Muscle layer of duodenum (tissue), 2 donors: Measurements from ENCODE around the gene SNORC.
"Not testable (repeated sequence)": the region's sequence is repeated elsewhere in the genome, so short reads cannot be mapped to it uniquely, and the experiment has no call there.

ENCODE experiments used
- H3K27ac ChIP-seq: one replicate; pipeline ENCODE4 v1.7.0; 2013; ENCODE audit warnings: mild to moderate bottlenecking, low read length
- H3K27me3 ChIP-seq: one replicate; pipeline ENCODE4 v1.7.0; 2013; ENCODE audit warnings: low read depth, mild to moderate bottlenecking, control low read depth, low read length
- H3K36me3 ChIP-seq, 2 donors: one replicate each; pipeline ENCODE4 v1.7.0; 2013; ENCODE audit warnings: low read length in 2 of 2, control low read depth in 1 of 2, mild to moderate bottlenecking in 1 of 2; ENCODE audit not compliant: insufficient read depth in 2 of 2, control insufficient read depth in 1 of 2
- H3K4me1 ChIP-seq, 2 donors: one replicate each; pipeline ENCODE4 v1.7.0; 2013; ENCODE audit warnings: low read length in 2 of 2, mild to moderate bottlenecking in 2 of 2, control low read depth in 1 of 2, moderate library complexity in 1 of 2; ENCODE audit not compliant: insufficient read depth in 2 of 2, control insufficient read depth in 1 of 2
- H3K4me3 ChIP-seq, 2 donors: one replicate each; pipeline ENCODE4 v1.7.0; 2013; ENCODE audit warnings: low read length in 2 of 2, low read depth in 1 of 2, mild to moderate bottlenecking in 1 of 2
- H3K9me3 ChIP-seq, 2 donors: one replicate each; pipeline ENCODE4 v1.7.0; 2013; ENCODE audit warnings: low read length in 2 of 2, control low read depth in 1 of 2, mild to moderate bottlenecking in 1 of 2; ENCODE audit not compliant: control insufficient read depth in 1 of 2
- donor health status: healthy.

Gene SNORC

DNA sequence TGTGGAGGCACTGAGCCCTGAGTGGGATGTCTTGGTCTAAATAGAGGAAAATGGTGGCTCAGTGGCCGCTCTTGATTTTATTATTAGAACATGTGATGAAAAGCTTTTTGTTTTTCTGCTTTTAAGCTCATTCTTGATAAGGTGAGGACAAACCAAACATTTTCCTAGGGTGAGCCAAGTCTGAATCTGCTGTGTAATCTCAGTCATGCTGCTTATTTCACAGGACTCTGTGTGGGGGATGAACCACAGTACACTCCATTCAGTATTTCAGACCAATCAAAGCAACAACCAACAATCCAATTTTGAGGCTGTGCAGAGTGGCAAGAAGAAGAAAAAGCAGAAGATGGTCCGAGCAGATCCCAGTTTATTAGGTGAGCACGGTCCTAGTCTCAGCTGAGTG is 20.0 kb upstream of the SNORC start:
- Histone ChIP-seq H3K27ac (no peak overlapping the region), H3K4me1 (peaks cover 0 to 7% of the 10 kb centered on the region in 2 donors), H3K27me3 (no peaks in the 10 kb centered on the region), H3K36me3 (peaks cover 60 to 69% of the 10 kb centered on the region in 2 donors), H3K9me3 (no peaks in the 10 kb centered on the region), H3K4me3 (no peak overlapping the region)

DNA sequence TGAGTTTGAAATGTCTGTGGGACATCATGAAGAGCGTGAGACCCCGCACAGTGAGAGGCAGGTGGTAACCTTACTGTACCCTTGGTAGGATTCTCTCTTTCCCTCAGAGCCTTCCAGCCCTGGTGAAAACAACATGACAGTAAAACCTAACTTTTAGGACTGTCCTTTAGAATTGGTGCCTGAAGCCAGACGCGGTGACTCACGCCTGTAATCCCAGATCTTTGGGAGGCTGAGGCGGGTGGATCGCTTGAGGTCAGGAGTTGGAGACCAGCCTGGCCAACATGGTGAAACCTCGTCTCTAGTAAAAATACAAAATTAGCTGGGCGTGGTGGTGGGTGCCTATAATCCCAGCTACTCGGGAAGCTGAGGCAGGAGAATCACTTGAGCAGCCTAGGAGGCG is 18.0 kb upstream of the SNORC start:
- not testable (repeated sequence) for H3K4me3 ChIP-seq, H3K4me1 ChIP-seq, H3K27me3 ChIP-seq, H3K9me3 ChIP-seq, H3K27ac ChIP-seq
- H3K36me3 ChIP-seq, result peaks cover 53 to 68% of the 10 kb centered on the region in 2 donors

DNA sequence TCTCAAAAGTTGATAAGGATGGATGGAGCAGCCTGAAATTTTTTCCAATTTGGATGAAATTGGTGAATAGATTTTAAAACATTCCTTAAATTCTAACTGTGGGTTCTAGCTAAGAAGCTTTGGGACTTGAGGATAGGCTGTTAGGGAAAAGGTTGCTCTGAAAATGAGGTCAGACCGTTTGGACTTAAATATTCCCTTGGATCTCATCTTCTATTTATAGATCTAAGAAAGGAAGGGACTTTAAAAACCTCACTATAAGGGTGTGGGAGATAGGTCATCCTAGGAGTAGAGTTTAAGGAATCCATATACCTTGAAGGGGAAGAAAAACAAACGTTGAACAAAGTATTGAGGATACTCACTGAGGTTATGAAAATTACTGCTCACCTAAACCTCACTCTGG is 17.4 kb upstream of the SNORC start:
- peaks cover 0 to 7% of the 10 kb centered on the region in 2 donors for H3K4me1 ChIP-seq
- no peak overlapping the region for H3K4me3 ChIP-seq
- no peak overlapping the region for H3K27ac ChIP-seq
- no peaks in the 10 kb centered on the region for H3K9me3 ChIP-seq
- no peaks in the 10 kb centered on the region for H3K27me3 ChIP-seq
- peaks cover 53 to 68% of the 10 kb centered on the region in 2 donors for H3K36me3 ChIP-seq

DNA sequence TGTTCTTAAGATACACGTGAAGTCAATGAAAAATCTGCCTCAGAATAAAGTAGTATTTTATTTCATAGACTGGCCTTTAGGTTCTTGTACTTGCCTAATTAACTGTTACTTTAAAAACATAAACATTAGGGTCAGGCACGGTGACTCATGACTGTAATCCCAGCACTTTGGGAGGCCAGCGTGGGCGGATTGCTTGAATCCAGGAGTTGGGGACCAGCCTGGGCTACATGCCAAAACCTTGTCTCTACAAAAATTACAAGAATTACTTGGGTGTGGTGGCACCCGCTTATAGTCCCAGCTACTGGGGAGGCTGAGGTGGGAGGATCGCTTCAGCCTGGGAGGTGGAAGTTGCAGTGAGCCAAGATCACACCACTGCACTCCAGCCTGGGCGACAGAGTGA is 16.0 kb upstream of the SNORC start:
- Histone ChIP-seq H3K9me3 (no peaks in the 10 kb centered on the region), H3K27me3 (no peaks in the 10 kb centered on the region), H3K27ac (no peak overlapping the region), H3K4me1 (peaks cover 0 to 7% of the 10 kb centered on the region in 2 donors), H3K4me3 (no peak overlapping the region), H3K36me3 (peaks cover 57 to 72% of the 10 kb centered on the region in 2 donors)

DNA sequence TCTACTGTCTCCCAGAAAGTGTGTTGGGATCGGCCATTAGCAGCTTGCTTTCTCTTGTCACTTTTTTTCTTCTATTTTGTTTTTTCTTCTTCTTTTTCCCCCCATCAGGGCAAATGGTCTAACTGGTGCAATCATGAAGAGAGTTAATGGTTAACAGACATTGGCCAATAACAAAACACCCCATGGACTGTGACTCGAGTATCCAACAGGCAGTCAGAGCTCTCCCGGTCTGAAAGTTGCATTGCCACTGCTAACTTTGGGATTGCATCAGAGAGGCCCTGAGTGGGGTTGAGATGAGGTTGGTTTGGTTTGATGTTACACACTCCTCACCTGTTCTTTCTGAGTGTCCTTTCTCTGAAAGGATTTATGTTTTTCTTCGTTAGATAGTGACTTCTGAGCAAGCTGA is 12.9 kb upstream of the SNORC start:
- peaks cover 0 to 7% of the 10 kb centered on the region in 2 donors for H3K4me1 ChIP-seq
- no peak overlapping the region for H3K4me3 ChIP-seq
- H3K27me3 ChIP-seq, result no peaks in the 10 kb centered on the region
- H3K36me3 ChIP-seq, result peaks cover 40 to 51% of the 10 kb centered on the region in 2 donors
- no peaks in the 10 kb centered on the region for H3K9me3 ChIP-seq
- H3K27ac ChIP-seq, result no peak overlapping the region

DNA sequence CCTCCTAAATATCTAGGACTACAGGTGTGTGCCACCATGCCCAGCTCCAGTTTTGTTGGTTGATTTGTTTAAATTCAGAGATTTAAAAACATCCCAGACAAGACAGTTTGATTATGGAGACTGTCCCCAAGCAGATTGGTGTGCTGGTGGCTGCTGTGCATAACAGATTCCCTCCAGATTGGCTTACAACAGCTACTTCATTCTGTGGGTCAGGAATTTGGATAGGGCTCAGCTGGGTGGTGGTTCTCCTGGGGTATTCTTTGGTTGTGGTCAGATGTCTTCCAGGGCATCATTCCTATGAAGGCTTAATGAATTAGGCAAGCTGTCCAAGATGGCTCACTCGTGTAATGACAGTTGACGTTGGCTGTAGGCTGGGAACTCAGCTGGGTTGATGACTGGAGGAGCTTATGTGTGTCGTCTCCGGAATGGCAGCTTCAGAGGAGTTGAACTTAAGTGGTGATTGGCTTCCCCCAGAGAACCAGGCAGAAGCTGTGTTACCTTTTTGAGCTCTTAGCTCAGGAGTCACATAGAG is 10.6 kb upstream of the SNORC start:
- Histone ChIP-seq H3K9me3 (no peaks in the 10 kb centered on the region), H3K4me3 (no peak overlapping the region), H3K27me3 (no peaks in the 10 kb centered on the region), H3K4me1 (no peaks in the 10 kb centered on the region), H3K27ac (no peak overlapping the region), H3K36me3 (peaks cover 40 to 45% of the 10 kb centered on the region in 2 donors)

DNA sequence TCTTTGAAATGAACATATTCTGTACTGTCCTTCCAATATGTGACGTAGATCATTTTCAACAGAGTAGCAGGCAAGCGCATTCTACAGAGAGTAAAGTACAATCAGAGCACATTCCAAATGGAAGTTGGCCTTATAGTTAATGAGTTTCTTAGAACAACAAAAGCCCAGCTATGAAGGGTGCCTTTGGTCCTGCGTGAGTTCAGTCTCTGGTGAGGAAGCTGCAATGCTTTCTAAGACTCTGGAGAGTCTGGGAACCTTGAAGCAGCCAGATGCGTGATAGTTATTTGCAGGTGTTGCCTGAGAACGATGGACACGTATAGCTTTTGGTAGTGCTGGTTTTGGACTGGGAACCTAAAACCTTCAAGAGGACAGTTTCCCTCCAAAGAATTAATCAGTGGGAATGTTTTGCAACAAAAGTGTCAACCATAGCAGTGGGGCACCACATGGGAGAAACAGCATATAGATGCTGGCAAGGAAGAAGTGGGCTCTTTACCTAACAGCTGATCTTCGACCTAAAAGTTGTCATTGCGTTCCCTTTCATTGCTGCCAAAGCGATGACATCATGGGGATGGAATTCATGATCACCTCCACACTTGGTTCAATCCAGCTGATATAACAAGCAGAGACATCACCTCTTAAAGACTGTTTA is 9.3 kb upstream of the SNORC start:
- H3K4me1 ChIP-seq, result no peaks in the 10 kb centered on the region
- H3K36me3 ChIP-seq, result peaks cover 37 to 42% of the 10 kb centered on the region in 2 donors
- H3K27ac ChIP-seq, result no peak overlapping the region
- no peaks in the 10 kb centered on the region for H3K27me3 ChIP-seq
- no peak overlapping the region for H3K4me3 ChIP-seq
- H3K9me3 ChIP-seq, result no peaks in the 10 kb centered on the region

DNA sequence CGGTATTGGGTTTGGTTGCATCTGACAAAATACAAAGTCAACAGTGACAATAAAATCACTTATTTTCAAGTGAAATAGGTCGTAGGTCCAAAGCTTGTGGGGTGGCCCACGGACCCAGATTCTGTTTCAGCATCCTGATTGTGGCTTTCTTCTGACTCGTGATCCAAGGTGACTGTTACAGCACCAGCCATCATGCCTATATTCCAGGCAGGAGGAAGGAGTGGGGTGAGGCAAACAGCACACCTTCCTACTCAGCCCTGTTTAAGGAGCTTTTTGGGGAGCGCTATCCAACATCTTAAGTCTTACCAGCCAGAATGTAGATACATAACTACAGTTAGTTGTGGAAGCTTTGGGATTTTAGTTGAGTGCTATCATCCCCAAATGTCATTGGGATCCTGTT is 8.7 kb upstream of the SNORC start:
- no peak overlapping the region for H3K4me3 ChIP-seq
- H3K4me1 ChIP-seq, result no peaks in the 10 kb centered on the region
- H3K27me3 ChIP-seq, result no peaks in the 10 kb centered on the region
- no peaks in the 10 kb centered on the region for H3K9me3 ChIP-seq
- no peak overlapping the region for H3K27ac ChIP-seq
- H3K36me3 ChIP-seq, result peaks cover 35% of the 10 kb centered on the region in 2 donors

DNA sequence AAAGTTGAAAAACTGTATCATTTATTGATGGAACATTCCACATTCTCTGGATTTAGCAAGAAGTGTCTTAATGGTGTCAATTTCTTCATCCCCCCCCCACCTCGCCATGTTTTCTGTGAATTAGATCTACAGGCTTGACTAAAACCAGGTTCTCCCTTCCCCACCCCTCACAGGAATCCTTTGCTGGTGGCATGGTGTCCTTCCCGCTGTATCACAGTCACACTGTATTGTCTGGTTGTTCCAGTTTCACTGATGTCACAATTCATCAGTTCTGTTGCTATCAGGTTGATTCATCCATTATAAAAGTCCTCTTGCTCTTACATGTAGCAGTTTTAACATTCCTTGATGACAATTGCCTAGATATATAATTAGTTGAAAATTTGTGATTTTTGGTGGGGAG is 6.1 kb upstream of the SNORC start:
- no peaks in the 10 kb centered on the region for H3K27me3 ChIP-seq
- peaks cover 8 to 9% of the 10 kb centered on the region in 2 donors for H3K36me3 ChIP-seq
- no peaks in the 10 kb centered on the region for H3K4me1 ChIP-seq
- no peak overlapping the region for H3K4me3 ChIP-seq
- H3K27ac ChIP-seq, result no peak overlapping the region
- H3K9me3 ChIP-seq, result no peaks in the 10 kb centered on the region

DNA sequence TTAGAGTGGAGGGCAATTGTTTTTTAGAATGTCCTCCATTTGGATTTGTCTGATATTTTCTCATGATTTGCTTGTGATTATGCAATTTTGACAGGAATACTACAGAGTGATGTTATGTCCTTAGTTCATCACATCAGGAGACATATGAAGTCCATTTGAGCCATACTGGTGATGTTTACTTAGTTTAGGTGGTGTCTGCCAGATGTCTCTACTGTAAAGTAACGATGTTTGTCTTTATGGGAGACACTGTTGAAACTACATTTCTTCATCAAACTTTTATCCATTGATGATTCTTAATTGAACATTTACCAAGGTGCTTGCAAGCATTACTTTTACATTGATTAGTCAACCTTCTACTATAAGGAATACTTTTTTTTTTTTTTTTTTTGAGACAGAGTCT is 4.9 kb upstream of the SNORC start:
- H3K27ac ChIP-seq, result no peak overlapping the region
- peaks cover 3% of the 10 kb centered on the region in 2 donors for H3K36me3 ChIP-seq
- H3K4me1 ChIP-seq, result no peaks in the 10 kb centered on the region
- H3K9me3 ChIP-seq, result no peaks in the 10 kb centered on the region
- no peak overlapping the region for H3K4me3 ChIP-seq
- H3K27me3 ChIP-seq, result no peaks in the 10 kb centered on the region

DNA sequence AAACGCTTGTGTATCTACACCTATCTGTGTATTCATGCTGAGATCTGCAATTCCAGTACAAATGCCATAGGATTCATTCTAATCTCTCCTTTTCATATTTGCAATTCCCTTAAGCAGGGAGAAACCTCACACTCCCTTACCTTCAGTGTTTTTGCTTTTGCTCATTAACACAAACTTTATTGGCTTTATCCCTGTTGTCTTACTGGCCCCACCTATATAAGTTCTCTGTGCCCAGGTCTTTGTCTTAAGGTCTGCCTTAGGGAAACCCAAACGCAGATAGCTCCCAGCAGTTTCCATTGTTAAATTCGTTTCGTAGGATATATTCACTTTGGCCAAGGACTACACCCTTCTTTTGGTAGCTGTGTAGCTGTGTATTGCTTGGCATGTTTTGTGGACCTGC is 4.0 kb upstream of the SNORC start:
- no peak overlapping the region for H3K27ac ChIP-seq
- H3K27me3 ChIP-seq, result no peaks in the 10 kb centered on the region
- no peaks in the 10 kb centered on the region for H3K4me1 ChIP-seq
- peaks cover 1 to 3% of the 10 kb centered on the region in 2 donors for H3K36me3 ChIP-seq
- no peaks in the 10 kb centered on the region for H3K9me3 ChIP-seq
- H3K4me3 ChIP-seq, result no peak overlapping the region
